Upper lobe of right lung (tissue), 1 donor: ENCODE data around the gene TNN. TPM values are rescaled to one million over a fixed set of nuclear protein-coding genes. Genes with fewer than 3 reads are reported as not detected.

Experiments used
- ATAC-seq: fragments of 200-7000 bp; cut with Tn5 transposase; one replicate; pipeline ENCODE4 v1.9.1; 2020; ENCODE audit warnings: mild to moderate bottlenecking, moderate library complexity
- DNase-seq: peaks from one replicate; pipeline ENCODE4 v3.0.0-alpha.2; 2020
- H3K27ac ChIP-seq: fragments of 200-600 bp; one replicate; pipeline ENCODE4 v1.8.0; 2022
- H3K27me3 ChIP-seq: fragments of 200-600 bp; one replicate; pipeline ENCODE4 v1.8.0; 2022; ENCODE audit warnings: mild to moderate bottlenecking
- H3K36me3 ChIP-seq: fragments of 200-600 bp; one replicate; pipeline ENCODE4 v1.8.0; 2022
- H3K4me1 ChIP-seq: fragments of 200-600 bp; one replicate; pipeline ENCODE4 v1.8.0; 2022
- H3K4me3 ChIP-seq: fragments of 200-600 bp; one replicate; pipeline ENCODE4 v1.8.0; 2022; ENCODE audit warnings: mild to moderate bottlenecking
- H3K9me3 ChIP-seq: fragments of 200-600 bp; one replicate; pipeline ENCODE4 v1.8.0; 2022
- CTCF ChIP-seq: fragments of 200-600 bp; IDR thresholded peaks from one replicate; pipeline ENCODE4 v1.8.0; 2022; ENCODE audit warnings: antibody characterized with exemption
- intact Hi-C: fragments of 100-400 bp; cut with DNase I; formaldehyde crosslinking; loops from one replicate; pipeline ENCODE4 v1.11.0; 2022
- total RNA-seq: library from RNA; stranded (reverse); fragmentation: NEBNext Ultra II Directional; extraction: Animal tissue kit (Norgen Biotek cat#: 25700); gene quantifications from one replicate; pipeline ENCODE4 v1.2.1, GENCODE V29; 2021
- donor health status: DM: no; HTN: yes; CAD: no; lungs with severe emphysema.

The TNN gene
- total RNA-seq, 1 donor from 2014 or later: not detected

GRCh38 chr1:175197531-175197930 lies 129.9 kb downstream of the TNN start:
- Histone ChIP-seq H3K36me3 (no peaks in the 10 kb centered on the region), H3K27me3 (no peaks in the 10 kb centered on the region), H3K9me3 (no peaks in the 10 kb centered on the region), H3K4me3 (no peak overlapping the region), H3K27ac (peak overlapping the region; percentile 59), H3K4me1 (peaks cover 41% of the 10 kb centered on the region)
- DNase-seq (no peak), ATAC-seq (no peak)
- no peak for TF ChIP-seq CTCF
- intact Hi-C loops: no loop called here

Other genes starting within 250 kb of the TNN start
- 70.2 TPM for gene CACYBP, start 67.9 kb upstream of the TNN start, total RNA-seq
- gene MRPS14, start 44.4 kb upstream of the TNN start, total RNA-seq: 28.1 TPM
- gene KIAA0040, start 124.9 kb downstream of the TNN start, total RNA-seq: 44.8 TPM